ENCODE data around the gene KCND2. TPM values are rescaled to one million over a fixed set of nuclear protein-coding genes. Genes with fewer than 3 reads are reported as not detected.

KCND2 gene
- total and polyA plus RNA-seq, 2 of the 4 experiments (the other 2 are of a cell fraction), result under 0.01 TPM; not detected in 1

DNA sequence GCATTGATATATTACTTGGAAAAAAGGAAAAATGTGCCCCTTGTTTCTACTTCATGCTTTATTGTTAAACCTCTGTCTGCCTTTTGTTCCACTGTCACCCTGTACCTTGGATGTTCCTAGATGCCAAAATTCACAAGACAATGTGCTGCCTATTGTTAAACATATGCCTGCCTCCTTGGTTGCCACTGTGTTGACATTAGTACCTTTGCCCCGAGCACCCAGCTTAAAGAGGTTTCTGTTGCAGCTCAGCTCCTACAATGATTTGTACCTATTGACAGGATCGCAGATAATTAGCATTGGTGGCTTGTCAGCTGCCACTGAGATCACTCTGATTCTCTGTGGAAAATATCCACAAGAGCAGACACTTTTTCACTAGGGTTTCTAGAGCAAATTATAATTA, 188.0 kb downstream of the KCND2 start:
- Histone ChIP-seq H2AK5ac (ENCODE audit: low read depth, low read length) (no peak overlapping the region), H3K18ac (ENCODE audit: low read depth, low read length) (no peak overlapping the region), H2AK9ac (replicated peaks; ENCODE audit: low read depth, low read length, poor library complexity) (no peak overlapping the region), H4K91ac (ENCODE audit: insufficient read depth, low read depth, low read length) (no peak overlapping the region), H3K36me3 (ENCODE audit: control insufficient read depth, insufficient read depth, low read length) (no peaks in the 10 kb centered on the region), H3K14ac (replicated peaks; ENCODE audit: low read depth, low read length) (no peak overlapping the region), H3K4me3 (ENCODE audit: insufficient read depth, low read depth, low read length) (no peak overlapping the region), H4K8ac (ENCODE audit: low read depth in 2 of 2, low read length in 2 of 2) (no peak overlapping the region), H3K27me3 (ENCODE audit: control insufficient read depth, insufficient read depth, low read length) (no peaks in the 10 kb centered on the region), H2BK120ac (ENCODE audit: low read depth, low read length) (no peak overlapping the region), H3K79me1 (ENCODE audit: low read depth in 1 of 2, low read length in 2 of 2) (no peaks in the 10 kb centered on the region), H3K23ac (ENCODE audit: low read depth, low read length) (no peak overlapping the region), H3K9me1 (ENCODE audit: insufficient read depth, low read length) (no peaks in the 10 kb centered on the region), H2BK5ac (ENCODE audit: low read depth, low read length, poor library complexity, severe bottlenecking) (no peak overlapping the region), H4K5ac (ENCODE audit: low read depth, low read length) (no peak overlapping the region), H4K20me1 (ENCODE audit: insufficient read depth, low read length) (no peaks in the 10 kb centered on the region), H3K4me1 (ENCODE audit: control insufficient read depth, insufficient read depth, low read length) (no peaks in the 10 kb centered on the region), H3K56ac (ENCODE audit: extremely low read depth, insufficient read depth, low read length) (no peak overlapping the region), H3K9me3 (ENCODE audit: control insufficient read depth, insufficient read depth, low read length) (no peaks in the 10 kb centered on the region), H2BK20ac (ENCODE audit: low read depth, low read length) (no peak overlapping the region), H2BK15ac (ENCODE audit: low read depth, low read length) (no peak overlapping the region), H3K4me2 (ENCODE audit: low read depth, low read length) (no peak overlapping the region), H3K4ac (ENCODE audit: low read depth, low read length) (no peak overlapping the region), H3K9ac (ENCODE audit: low read depth, low read length) (no peak overlapping the region), H3K27ac (ENCODE audit: insufficient read depth, low read length) (no peak overlapping the region), H2AFZ (replicated peaks; ENCODE audit: low read length, poor library complexity) (no peak overlapping the region)
- ATAC-seq (ENCODE audit: low read depth), result no peak
- dilution Hi-C loops (cut with HindIII; ENCODE audit: low sequenced_read_pairs, unreplicated experiment) (no loop called here), in situ Hi-C loops (cut with MboI; ENCODE audit: low sequenced_read_pairs) (no loop called here), intact Hi-C loops (cut with micrococcal nuclease) (no loop called here)
- BruUV-seq (replicated peaks), result no TSS peak
- ChIA-PET CTCF (no interaction called here), POLR2A (ENCODE audit: unreplicated experiment) (no interaction called here)
- no peak for DNase-seq
- TF ChIP-seq FOS (IDR thresholded peaks at IDR 0.05; ENCODE audit: low read depth, low read length) (no peak), BHLHE40 (IDR thresholded peaks at IDR 0.05; ENCODE audit: low read depth, low read length) (no peak), MAFK (IDR thresholded peaks at IDR 0.05; ENCODE audit: low read depth, low read length) (no peak), RCOR1 (IDR thresholded peaks at IDR 0.05; ENCODE audit: insufficient replicate concordance, low read length) (no peak), CEBPB (IDR thresholded peaks at IDR 0.05; ENCODE audit: low read depth, low read length) (no peak), CHD1 (IDR thresholded peaks at IDR 0.05; ENCODE audit: low read depth, low read length) (no peak), RFX5 (IDR thresholded peaks at IDR 0.05; ENCODE audit: low read depth, low read length) (no peak)
- TF ChIP-seq, protein P1, sequence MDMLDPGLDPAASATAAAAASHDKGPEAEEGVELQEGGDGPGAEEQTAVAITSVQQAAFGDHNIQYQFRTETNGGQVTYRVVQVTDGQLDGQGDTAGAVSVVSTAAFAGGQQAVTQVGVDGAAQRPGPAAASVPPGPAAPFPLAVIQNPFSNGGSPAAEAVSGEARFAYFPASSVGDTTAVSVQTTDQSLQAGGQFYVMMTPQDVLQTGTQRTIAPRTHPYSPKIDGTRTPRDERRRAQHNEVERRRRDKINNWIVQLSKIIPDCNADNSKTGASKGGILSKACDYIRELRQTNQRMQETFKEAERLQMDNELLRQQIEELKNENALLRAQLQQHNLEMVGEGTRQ (IDR thresholded peaks at IDR 0.05; ENCODE audit: low read depth, low read length), result no peak
- WGBS, 2 experiments (ENCODE audit: extremely low coverage in 2 of 2, insufficient read length in 1 of 2), result no CpG with 5 or more reads among the region's 2 CpGs
